ENCODE measurements around the gene RAB5IF. TPM values are rescaled to one million over a fixed set of nuclear protein-coding genes. Genes with fewer than 3 reads are reported as not detected.

RAB5IF gene
- total and polyA plus RNA-seq, 2 of the 13 experiments (the other 11 are each of a cell fraction or from before 2014, with no cell fraction given): 261 to 305 TPM

DNA sequence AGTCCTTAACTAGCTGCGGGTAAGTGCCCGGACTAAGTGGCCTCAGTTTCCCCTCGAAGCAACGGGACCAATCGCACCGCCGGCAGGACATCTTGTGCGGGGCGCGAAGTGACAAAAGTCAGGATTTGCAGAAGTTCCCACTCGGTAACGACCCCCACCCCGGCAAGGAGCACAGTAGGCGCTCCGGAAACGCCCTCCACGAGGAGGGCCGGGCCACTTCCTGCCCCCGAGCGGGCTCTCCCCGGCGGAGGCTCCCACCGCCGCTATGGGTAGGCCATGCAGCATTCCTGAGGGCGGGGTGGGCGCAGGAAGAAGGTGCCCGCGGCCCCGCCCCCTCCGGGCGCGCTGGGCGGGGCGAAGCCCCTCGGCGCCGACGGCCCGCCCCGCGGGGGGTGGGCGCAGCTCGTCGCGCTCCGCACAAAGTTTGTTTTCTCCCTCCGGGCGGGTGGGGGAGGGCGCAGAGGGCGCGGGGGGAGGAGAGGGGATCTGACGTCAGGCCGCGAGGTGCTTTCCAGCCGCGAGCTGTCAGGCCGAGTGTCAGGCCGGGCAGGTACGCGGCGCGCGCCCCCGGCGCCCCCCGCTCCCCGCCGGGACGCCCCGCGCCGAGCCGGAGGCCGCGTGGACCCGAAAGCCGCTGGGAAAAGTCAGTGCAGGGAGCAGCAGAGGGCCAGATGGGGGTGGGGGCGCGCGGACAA, 32.3 kb upstream of the RAB5IF start, which contains the start of gene TGIF2 (continued):
- TF ChIP-seq, protein P1, sequence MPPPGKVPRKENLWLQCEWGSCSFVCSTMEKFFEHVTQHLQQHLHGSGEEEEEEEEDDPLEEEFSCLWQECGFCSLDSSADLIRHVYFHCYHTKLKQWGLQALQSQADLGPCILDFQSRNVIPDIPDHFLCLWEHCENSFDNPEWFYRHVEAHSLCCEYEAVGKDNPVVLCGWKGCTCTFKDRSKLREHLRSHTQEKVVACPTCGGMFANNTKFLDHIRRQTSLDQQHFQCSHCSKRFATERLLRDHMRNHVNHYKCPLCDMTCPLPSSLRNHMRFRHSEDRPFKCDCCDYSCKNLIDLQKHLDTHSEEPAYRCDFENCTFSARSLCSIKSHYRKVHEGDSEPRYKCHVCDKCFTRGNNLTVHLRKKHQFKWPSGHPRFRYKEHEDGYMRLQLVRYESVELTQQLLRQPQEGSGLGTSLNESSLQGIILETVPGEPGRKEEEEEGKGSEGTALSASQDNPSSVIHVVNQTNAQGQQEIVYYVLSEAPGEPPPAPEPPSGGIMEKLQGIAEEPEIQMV (CRISPR knock-in tag; IDR thresholded peaks at IDR 0.05; ENCODE audit: low read depth): no peak
- peak; percentile 39; the same call in 1 of the 2 replicates for TF ChIP-seq ZNF572 (CRISPR knock-in tag; IDR thresholded peaks at IDR 0.05)
- TF ChIP-seq, protein P2, sequence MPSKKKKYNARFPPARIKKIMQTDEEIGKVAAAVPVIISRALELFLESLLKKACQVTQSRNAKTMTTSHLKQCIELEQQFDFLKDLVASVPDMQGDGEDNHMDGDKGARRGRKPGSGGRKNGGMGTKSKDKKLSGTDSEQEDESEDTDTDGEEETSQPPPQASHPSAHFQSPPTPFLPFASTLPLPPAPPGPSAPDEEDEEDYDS (CRISPR knock-in tag; IDR thresholded peaks at IDR 0.05): peak; percentile 80
- no peak; the same call in 1 of the 2 replicates for TF ChIP-seq CHD2 (IDR thresholded peaks at IDR 0.05; ENCODE audit: low read depth, low read length)
- TF ChIP-seq, protein P3, sequence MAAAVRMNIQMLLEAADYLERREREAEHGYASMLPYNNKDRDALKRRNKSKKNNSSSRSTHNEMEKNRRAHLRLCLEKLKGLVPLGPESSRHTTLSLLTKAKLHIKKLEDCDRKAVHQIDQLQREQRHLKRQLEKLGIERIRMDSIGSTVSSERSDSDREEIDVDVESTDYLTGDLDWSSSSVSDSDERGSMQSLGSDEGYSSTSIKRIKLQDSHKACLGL (CRISPR knock-in tag; IDR thresholded peaks at IDR 0.05): peak; percentile 89; the same call in 1 of the 2 replicates
- TF ChIP-seq, protein P4, sequence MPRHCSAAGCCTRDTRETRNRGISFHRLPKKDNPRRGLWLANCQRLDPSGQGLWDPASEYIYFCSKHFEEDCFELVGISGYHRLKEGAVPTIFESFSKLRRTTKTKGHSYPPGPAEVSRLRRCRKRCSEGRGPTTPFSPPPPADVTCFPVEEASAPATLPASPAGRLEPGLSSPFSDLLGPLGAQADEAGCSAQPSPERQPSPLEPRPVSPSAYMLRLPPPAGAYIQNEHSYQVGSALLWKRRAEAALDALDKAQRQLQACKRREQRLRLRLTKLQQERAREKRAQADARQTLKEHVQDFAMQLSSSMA (CRISPR knock-in tag; IDR thresholded peaks at IDR 0.05): peak; percentile 27; the same call in 1 of the 2 replicates
- no peak for TF ChIP-seq IKZF1 (IDR thresholded peaks at IDR 0.05)
- TF ChIP-seq, protein P5, sequence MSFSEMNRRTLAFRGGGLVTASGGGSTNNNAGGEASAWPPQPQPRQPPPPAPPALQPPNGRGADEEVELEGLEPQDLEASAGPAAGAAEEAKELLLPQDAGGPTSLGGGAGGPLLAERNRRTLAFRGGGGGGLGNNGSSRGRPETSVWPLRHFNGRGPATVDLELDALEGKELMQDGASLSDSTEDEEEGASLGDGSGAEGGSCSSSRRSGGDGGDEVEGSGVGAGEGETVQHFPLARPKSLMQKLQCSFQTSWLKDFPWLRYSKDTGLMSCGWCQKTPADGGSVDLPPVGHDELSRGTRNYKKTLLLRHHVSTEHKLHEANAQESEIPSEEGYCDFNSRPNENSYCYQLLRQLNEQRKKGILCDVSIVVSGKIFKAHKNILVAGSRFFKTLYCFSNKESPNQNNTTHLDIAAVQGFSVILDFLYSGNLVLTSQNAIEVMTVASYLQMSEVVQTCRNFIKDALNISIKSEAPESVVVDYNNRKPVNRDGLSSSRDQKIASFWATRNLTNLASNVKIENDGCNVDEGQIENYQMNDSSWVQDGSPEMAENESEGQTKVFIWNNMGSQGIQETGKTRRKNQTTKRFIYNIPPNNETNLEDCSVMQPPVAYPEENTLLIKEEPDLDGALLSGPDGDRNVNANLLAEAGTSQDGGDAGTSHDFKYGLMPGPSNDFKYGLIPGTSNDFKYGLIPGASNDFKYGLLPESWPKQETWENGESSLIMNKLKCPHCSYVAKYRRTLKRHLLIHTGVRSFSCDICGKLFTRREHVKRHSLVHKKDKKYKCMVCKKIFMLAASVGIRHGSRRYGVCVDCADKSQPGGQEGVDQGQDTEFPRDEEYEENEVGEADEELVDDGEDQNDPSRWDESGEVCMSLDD (CRISPR knock-in tag; IDR thresholded peaks at IDR 0.05; ENCODE audit: borderline replicate concordance): no peak; the same call in 1 of the 2 replicates
- no peak for TF ChIP-seq SMC3 (IDR thresholded peaks at IDR 0.05; ENCODE audit: low read length)
- TF ChIP-seq MAZ (IDR thresholded peaks at IDR 0.05; ENCODE audit: borderline replicate concordance, low read depth, low read length): peak; percentile 100
- peak; percentile 100 for TF ChIP-seq MAZ (CRISPR knock-in tag; IDR thresholded peaks at IDR 0.05; ENCODE audit: low read depth)
- no peak for TF ChIP-seq PLRG1 (conservative IDR thresholded peaks at IDR 0.05)
- TF ChIP-seq, protein P6, sequence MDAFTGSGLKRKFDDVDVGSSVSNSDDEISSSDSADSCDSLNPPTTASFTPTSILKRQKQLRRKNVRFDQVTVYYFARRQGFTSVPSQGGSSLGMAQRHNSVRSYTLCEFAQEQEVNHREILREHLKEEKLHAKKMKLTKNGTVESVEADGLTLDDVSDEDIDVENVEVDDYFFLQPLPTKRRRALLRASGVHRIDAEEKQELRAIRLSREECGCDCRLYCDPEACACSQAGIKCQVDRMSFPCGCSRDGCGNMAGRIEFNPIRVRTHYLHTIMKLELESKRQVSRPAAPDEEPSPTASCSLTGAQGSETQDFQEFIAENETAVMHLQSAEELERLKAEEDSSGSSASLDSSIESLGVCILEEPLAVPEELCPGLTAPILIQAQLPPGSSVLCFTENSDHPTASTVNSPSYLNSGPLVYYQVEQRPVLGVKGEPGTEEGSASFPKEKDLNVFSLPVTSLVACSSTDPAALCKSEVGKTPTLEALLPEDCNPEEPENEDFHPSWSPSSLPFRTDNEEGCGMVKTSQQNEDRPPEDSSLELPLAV (CRISPR knock-in tag; conservative IDR thresholded peaks at IDR 0.05; ENCODE audit: low read depth): no peak
- no peak for TF ChIP-seq LCORL (IDR thresholded peaks at IDR 0.05)
- peak; percentile 85 for TF ChIP-seq LCORL (CRISPR knock-in tag; IDR thresholded peaks at IDR 0.05)
- no peak for TF ChIP-seq ARNTL (CRISPR knock-in tag; IDR thresholded peaks at IDR 0.05)
- TF ChIP-seq, protein P7, sequence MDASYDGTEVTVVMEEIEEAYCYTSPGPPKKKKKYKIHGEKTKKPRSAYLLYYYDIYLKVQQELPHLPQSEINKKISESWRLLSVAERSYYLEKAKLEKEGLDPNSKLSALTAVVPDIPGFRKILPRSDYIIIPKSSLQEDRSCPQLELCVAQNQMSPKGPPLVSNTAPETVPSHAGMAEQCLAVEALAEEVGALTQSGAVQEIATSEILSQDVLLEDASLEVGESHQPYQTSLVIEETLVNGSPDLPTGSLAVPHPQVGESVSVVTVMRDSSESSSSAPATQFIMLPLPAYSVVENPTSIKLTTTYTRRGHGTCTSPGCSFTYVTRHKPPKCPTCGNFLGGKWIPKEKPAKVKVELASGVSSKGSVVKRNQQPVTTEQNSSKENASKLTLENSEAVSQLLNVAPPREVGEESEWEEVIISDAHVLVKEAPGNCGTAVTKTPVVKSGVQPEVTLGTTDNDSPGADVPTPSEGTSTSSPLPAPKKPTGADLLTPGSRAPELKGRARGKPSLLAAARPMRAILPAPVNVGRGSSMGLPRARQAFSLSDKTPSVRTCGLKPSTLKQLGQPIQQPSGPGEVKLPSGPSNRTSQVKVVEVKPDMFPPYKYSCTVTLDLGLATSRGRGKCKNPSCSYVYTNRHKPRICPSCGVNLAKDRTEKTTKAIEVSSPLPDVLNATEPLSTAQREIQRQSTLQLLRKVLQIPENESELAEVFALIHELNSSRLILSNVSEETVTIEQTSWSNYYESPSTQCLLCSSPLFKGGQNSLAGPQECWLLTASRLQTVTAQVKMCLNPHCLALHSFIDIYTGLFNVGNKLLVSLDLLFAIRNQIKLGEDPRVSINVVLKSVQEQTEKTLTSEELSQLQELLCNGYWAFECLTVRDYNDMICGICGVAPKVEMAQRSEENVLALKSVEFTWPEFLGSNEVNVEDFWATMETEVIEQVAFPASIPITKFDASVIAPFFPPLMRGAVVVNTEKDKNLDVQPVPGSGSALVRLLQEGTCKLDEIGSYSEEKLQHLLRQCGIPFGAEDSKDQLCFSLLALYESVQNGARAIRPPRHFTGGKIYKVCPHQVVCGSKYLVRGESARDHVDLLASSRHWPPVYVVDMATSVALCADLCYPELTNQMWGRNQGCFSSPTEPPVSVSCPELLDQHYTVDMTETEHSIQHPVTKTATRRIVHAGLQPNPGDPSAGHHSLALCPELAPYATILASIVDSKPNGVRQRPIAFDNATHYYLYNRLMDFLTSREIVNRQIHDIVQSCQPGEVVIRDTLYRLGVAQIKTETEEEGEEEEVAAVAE (CRISPR knock-in tag; IDR thresholded peaks at IDR 0.05; ENCODE audit: borderline replicate concordance): no peak

Measured in HepG2 (cell line).